ENCODE measurements around the gene FMNL2.

DNA sequence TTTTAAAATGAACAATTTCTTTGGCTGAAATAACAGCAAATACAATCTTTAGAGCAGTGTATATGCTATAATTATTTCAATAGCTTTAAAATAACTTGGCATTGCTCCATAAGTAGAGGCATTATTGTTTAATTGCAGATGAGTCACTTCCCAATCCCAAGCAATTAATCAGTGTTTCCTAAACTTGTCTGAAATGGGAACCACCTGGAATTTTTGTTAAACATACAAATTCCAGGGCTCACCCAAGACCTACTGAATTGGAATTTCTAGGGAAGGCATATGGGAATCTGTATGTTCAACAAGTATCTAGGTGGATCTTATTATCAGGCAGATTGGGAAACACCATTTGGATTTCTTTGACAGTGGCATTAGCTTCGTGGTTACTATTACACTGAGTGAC lies 27.1 kb upstream of the FMNL2 start:
- TF ChIP-seq, protein P1, sequence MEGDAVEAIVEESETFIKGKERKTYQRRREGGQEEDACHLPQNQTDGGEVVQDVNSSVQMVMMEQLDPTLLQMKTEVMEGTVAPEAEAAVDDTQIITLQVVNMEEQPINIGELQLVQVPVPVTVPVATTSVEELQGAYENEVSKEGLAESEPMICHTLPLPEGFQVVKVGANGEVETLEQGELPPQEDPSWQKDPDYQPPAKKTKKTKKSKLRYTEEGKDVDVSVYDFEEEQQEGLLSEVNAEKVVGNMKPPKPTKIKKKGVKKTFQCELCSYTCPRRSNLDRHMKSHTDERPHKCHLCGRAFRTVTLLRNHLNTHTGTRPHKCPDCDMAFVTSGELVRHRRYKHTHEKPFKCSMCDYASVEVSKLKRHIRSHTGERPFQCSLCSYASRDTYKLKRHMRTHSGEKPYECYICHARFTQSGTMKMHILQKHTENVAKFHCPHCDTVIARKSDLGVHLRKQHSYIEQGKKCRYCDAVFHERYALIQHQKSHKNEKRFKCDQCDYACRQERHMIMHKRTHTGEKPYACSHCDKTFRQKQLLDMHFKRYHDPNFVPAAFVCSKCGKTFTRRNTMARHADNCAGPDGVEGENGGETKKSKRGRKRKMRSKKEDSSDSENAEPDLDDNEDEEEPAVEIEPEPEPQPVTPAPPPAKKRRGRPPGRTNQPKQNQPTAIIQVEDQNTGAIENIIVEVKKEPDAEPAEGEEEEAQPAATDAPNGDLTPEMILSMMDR (IDR thresholded peaks at IDR 0.05), result no peak
- TF ChIP-seq POLR2A (IDR thresholded peaks at IDR 0.05; ENCODE audit: low read depth) (no peak), EP300 (IDR thresholded peaks at IDR 0.05) (no peak), POLR2AphosphoS5 (IDR thresholded peaks at IDR 0.05) (no peak)

Measured in esophagus muscularis mucosa (tissue), 4 donors.